Fibroblast of upper back skin (primary cell): Measurements from ENCODE around the gene NOX1.

Source experiments
- DNase-seq: peaks from one replicate; pipeline ENCODE4 v3.0.0-alpha.2; 2013

NOX1 gene

DNA sequence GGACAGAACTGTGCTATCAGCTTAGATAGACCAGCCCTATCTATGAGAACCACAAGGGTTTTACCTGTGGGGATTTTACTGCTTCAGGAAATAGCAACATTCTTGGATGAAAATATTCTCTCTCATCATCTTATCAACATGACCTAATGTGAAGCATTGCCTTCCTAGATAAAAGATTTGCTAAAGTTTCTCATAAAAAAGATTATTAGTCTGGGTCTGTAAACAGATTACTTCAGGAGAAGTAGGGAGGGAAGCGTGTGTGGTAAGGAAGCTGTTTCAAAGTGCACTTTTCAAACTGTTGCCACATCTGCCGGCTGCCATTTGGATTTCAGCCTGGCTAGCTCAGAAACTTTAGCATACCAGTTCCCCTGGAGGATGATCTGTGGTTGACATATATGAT lies at the start of gene NOX1:
Gene NOX1, minus strand, starts transcription at position 35 of the 400 bp plus-strand sequence. CDS start 220 bp downstream, outside the sequence.
- DNase-seq: no peak

DNA sequence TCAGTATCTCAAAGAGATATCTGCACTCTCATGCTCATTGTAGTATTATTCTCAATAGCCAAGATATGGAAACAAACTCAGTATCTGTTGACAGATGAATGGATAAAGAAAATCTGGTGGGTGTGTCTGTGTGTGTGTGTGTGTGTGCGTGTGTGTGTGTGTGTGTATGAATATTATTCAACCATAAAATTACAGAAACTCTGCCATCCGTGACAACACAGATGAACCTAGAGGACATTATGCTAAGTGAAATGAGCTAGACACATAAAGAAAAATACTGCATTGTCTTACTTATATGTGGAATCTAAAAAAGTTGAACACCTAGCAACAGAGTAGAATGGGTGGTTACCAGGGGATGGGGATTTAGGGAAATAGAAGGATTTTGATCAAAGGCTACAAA lies 41.4 kb upstream of the NOX1 start:
- DNase-seq: no peak

DNA sequence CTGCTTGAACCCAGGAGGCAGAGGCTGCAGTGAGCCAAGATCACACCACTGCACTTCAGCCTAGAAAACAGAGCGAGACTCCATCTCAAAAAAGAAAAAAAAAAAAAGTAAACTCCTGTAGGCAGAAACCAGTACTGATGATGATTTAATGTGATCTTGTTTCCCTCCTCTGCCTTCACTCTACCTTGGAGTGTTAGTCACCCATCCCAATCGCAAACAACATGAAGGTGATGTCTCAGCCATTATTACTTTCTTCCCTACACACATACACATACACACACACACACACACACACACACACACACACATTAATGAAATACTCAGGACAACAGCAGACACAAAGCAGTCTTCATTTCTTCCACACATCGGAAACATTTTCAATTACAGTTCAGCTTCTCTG lies 39.0 kb upstream of the NOX1 start:
- no peak for DNase-seq

DNA sequence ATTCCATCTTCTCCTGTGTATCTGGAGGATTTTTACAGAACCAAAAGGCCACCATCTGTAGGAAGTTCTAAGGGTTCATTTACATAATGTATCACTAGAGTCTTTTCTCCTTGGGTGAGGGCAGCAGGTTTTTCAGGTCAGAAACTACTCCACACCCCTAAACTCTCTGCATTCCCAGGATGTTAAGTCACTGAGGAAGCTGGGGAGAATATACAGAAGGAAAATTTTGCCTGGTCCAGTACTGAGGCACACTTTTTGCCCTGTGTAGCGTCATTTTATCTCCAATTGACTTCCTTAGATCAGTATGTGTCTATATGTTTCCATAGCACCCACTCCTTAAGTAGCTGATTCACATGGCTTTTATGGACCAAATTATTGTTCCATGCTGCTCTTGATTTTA lies 37.6 kb upstream of the NOX1 start:
- no peak for DNase-seq

DNA sequence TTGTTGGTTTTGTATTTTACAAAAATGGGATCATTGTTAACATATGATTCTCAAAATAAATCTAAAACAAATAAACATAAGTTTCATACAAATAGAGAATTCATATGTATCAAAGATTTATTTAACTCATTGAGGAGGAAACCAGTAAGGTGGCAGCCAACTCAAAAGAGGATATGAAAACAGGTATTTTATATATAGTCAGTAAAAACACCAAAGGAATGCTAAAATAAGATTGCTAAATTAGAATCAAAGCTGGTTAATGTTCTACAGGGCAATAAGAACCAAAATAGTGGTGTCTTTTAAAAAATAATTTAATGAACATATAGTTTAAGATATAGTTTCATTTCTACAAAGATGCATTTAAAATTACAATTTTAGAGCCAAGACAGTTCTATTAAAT lies 31.5 kb upstream of the NOX1 start:
- no peak for DNase-seq

DNA sequence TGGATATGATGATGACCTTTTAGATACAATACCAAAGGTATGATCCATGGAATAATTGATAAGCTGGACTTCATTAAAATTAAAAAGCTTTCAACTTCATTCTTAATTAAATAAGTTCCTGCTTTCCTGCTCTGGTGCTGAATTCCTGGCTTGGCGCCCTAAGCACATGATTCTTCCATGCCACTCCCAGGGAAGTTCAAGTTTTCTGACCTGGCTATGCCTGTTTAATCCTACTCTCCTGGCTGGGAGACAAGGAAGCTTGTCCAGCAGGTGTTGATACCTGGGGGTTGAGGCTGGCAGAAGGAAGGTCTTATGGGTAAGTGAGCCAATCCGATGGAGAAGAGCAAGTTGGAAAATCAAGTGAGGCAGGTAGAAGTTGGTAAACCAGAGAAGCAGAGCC lies 30.3 kb upstream of the NOX1 start:
- DNase-seq: no peak

DNA sequence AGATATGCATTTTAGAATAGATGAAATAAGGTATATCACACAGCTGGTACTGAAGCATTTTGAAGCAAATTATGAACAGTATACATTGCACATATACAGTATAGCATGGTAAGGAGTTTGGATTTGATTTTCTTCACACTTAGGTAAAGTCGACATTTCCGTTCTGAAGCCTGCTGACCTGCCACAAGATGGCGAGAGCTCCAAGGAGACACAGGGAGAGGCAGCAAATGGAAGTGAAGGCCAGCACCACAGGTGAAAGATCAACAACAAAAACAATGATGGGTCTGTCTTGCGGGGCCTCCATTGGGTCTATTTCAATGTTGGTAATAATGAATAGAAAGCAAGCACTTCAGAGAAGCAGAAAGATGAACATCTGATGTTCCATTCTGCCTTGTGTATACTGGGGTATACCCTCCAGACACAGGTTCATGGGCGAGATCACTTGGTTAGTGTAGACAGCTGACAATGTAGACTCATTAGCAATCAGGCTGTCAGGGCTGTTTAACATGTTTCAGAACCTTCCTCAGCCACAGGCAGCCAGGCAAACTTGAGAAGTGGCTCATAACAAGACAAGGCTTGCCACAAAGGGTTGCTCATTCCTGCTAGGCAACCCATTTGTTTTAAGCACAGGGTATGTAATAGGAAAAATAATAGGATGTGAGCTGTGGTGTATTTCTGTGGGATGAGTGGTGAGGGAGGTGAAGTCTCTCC lies 21.4 kb upstream of the NOX1 start:
- peak; percentile 18 for DNase-seq

DNA sequence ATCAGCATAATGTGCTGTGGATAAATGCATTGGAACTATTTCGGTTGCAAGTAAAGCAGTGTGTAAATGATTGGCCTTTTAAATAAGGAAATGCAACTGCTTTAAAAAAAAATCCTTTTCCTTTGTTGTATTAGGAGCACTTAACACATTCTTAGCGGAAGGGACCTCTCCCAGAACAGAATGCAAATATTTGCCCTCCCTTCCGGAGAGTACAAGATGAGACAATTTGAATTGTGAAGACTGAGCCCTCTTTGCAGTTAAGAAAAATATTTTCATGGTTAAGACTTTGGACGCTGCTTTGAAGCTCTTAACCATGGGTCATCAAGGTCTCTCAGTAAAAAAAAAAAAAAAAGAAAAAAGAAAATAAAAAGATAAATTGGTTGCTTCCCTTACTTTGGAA lies 9.5 kb upstream of the NOX1 start:
- no peak for DNase-seq

DNA sequence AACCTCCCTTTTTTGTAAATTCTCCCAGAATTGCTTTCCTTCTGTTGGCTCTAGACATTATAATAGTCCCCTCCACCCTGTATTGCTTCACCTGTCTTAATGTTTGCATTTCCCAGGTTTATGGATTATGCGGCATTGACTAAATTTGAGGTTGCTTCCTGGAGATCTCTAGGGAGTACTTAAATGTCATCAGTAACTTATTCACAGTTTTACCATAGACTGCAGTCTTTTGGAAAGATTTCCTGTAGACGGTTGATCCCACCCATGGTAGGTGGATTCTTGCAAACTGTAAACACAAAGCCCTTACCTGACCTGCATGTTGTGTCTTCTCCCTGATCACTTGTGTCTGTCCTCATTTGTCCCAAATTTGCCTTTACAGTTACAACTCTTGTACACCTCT lies 6.2 kb upstream of the NOX1 start:
- DNase-seq: no peak

DNA sequence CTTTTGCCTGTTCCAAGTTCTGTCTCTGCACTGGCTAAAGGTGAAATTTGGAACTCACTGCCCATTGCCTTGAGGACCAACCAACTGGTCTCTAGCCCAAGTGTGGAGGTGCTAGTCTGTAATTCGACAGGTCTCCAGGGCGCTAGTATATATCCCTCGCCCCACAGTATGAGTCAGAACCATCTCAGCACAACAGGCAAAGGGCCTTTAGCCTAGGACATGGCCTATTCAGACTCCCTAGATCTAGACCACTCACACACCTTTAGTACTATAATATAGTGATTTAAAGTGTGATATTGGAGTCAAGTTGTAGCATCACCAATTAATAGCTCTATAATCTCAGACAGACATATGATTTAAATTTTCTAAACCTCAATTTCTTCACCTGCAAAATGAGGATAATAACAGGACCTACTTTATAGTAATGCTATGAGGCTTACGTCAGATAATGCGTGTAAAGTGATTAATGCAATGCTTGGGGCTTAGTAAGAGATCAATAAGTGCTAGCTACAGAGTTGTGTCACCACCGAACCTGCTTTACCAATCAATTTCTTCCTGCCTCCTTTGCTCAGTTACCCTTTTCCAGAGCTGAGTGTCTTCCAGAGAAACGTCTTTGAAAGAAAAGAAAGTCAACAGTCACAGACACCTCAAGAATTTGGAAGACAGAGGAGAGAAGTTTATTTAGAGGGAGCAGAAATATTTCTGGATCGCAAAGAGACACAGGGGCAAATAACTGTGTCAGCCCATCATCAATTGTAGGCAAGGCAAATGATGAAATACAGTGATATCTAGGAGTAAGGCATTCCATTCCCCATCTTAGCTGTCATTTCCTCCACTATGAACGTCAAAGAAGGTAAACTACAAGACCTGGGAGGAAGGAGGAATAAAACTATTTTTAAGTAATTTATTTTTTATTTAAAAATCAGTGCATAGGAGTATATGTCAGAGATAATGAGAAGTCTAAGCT lies 2.3 kb downstream of the NOX1 start:
- peak; percentile 38 for DNase-seq

DNA sequence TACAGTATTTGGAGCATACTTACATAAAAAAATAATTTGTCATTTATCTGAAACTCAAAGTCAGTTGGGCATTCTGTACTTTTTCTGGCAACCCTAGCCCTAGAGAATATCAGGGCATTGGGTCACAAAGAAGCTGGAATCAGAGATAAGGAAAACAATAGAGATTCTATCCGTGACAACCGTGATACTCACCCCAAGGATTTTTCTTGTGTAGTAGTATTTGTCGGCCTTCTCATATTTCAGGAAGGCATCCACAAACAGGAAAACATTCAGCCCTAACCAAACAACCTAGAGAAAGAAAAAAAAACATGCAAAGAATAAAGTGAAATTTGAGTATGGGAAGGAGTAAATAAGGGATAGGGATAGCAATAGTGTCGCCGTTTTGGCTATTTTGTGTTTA lies 3.6 kb downstream of the NOX1 start:
- DNase-seq: no peak

DNA sequence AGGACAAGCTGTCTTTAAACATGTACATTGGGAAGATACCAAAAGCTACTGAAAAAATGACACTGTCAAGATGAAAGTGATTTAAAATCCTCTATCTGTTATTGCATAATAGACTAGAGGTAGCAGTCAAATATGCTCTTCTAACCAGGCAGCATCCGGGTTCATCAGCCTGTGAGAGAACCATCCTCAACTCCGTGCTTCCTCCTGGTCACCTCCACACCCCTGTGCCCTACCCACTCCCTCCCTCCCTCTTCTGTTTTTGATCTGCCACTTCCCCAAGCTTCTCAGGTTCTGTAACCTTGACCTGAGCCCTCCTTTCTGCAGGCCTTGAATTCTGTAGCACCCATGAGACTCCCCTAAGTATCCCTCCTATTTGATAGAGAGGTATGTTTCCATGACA lies 5.9 kb downstream of the NOX1 start:
- DNase-seq: no peak

DNA sequence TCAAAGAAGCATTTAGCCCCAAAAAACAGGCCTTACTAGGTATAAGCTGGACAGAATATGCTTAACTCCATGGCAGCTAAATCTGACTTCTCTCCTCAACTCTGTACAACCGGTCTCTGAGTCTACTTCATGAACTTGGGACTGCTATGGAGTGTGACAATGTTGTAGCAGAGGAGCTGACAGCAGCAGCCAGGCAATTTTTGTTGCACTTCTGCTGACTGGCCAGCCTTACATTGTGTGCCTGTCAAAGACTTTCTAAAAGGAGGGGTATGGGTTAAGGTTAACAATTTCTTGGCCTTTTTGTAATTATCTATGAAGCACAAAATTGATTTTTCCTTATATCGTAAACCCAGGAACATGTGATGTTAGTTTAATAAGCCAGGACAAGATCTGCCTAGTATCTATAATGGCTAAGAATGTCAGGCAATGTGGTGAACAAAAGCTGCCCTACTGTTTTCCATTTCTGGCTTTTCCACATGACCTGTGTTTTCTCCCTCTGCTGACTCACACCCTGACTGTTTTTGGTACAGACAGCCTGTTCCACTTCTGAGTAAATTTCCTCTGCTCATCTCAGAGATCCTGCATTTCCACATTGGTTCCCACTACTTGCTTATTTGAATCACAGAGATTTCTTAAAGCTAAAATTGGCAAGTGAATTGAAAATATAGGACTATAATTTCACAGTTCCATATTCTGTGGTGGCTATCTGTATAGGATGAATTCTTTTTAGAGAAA lies 9.3 kb downstream of the NOX1 start:
- DNase-seq: peak; percentile 5

DNA sequence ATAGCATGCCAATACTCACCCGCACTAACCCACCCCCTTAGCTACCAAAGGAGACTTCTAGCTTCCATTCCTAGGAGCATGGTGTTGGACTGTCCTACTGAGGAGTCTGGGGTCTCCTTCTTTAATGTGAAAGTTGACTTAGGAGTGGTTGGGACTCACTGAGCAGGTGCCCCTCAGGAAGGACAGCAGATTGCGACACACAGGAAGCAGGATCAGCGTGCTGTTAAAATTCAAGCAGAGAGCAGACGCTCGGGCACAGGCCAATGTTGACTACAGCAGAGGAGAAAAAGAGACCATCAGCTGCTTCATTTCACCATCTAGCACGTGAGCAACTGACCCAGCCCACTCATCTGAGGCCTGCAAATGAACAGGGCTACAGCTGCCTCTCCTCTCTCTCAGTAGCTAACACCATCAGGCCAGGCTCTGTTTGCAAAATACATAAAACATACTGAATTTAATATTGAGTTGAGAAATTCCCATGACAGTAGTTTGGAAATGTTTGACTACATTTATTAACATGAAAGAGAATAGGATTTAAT lies 10.8 kb downstream of the NOX1 start:
- DNase-seq: no peak

DNA sequence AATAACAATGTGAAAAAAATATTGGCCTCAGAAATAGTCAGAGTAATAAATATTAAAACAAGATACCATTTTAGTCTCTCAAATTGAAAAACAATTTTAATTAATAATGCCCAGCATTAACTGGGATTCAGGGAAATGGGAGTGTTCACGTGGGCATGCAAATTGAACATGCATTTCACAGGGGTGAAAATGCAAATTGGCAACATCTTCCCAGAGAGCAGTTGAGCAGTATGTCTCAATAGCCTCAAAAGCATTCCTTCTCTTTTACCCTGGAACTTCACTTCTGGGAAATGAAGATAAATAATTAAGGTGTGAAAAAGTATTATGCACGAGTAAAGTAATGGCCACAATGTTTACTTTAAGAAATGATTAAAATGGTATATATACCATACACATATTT lies 21.3 kb downstream of the NOX1 start:
- DNase-seq: no peak

DNA sequence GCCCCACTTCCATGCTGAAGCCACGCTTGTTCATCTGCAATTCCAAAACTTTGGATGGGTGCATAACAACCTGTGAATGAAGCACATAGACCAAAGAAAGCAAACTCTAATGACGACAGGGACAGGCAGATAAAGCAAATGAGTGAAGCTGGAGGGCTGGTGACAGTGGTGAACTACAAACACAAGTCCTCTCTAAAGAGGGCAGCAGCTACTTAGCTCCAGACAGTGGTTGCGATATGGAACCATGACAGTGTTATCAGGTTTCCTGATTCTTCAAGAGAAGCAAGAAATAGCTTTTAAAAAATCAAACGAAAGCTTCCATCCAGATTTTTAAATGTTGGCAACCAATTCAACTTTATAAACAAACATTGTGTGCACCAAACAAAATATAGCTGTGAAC lies 23.8 kb downstream of the NOX1 start:
- DNase-seq: no peak

DNA sequence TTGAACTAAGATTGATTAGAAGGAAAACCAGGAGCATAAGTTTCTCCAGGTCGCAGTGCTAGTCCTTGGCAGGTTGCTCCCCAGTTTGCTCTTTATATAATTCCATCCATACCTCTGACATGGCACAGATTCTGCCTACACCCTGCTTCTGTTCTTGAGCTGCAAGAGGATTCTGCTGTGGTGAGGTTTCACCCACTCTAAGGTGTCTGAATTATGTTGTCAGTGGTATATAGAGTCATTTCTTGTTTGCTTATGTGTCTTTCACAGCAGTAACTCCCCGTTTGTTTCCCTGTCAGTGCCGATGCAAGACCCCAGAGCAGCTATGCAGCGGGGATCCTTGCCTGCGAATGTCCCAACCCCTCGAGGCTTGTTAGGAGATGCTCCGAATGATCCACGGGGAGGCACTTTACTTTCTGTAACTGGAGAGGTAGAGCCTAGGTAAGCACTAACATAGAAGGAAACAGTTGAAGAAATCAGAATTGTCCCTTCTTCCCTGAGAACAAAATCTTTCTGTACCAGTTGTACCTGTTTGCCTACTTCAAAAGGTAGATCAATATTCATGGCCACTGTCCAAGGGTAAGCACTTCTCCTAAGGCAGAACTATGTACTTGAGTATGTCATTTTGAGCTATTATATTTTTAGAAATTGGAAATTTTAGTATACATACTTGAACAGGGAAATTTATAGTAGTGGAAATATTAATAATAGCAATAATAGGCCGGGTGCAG lies 42.8 kb downstream of the NOX1 start:
- no peak for DNase-seq

DNA sequence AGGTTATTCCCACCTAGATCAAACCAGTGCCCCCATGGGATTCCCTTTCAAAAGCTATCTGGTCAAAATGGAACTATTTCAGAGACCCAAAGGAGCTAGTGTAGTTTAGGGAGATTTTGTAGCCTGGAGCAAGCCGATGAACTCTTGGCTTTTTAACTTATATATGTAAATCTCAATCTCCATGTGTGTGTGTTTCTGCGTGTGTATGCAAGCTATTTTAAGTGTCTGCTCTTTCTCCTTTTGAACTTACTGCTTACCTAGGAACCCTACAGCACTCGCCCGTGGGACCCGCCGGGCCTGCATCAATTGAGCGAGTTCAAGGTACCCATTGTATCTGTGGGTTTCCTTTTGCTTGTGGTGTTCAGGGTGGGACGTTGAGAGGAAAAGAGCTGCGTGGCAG lies 43.6 kb downstream of the NOX1 start:
- DNase-seq: no peak

DNA sequence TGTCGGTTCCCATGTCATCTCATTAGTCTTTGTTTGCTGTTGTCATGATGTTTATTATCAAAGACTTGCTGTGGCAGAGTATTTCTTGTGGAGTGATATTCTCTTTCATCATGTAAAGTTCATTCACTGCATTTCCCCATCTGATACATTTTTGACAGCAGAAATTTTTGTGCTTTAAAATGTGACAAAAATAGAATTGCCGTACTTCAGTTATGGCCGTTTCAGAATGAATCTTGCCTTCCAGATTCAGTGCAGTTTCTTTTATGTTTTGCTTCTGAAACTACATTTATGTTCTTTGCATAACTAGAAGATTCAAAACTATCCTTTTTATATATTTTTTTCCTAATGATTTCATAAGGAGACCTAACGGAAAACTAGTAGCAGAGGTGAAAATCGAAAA lies 44.0 kb downstream of the NOX1 start:
- no peak for DNase-seq

DNA sequence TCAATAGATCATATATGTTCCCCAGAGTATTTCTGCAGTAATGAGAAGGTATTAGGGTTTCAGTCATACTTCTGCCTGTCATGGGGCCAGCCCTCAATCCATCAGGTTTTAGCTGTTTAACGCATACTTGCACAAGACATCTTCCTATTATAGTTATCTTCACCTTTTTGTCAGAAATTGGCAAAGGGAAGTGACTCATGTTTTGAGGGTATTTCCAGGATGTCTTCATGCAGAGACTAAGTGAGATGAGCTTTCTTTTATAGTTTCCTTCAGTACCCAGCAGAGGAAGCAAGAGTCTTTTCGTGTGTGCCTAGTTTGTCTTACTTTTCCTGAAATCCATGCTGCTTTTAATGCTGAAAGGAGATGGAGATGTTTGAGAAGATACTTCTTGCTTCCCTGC lies 44.4 kb downstream of the NOX1 start:
- peak; percentile 0 for DNase-seq

DNA sequence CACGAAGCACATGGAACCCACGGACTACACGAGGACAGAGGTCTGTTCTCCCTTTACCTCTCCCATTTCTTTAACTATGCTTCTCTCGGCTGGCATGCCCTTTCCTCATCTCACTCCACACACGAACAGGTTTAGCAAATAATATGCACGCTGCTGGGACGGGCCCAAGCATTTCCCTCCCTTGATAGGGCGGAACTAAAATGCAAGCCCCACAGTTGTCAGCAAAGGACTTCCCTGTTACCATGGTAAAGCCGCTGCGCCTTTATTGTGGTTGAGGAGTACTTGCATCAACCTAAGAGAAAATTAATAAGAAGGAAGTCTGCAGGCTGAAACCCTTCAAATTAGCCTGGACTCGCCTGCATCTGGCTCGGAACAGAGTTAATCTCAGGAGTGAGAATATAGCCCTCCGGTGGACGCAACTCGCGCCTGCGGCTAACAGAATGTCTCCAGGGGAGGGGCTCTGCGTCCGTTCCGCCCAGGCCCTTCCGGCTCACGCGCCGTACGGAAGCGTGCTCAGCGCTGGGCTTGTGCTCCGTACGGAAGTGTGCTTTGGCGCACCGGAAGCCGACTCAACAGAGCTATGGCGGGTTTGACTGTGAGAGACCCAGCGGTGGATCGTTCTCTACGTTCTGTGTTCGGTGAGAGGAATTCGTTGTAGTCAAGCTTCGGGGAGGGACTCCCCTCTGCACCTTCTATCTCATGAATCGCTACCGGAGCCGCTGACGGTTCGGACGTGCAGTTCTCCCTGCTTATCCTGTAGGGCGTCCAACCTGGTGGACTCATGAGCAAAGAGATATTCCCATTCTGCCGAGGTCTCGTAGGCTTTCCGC lies 54.1 kb downstream of the NOX1 start, which contains the start of gene CSTF2:
Gene CSTF2, plus strand, starts transcription at position 555 of the 830 bp plus-strand sequence. Its CDS starts 26 bp downstream, at position 581.
- peak; percentile 76 for DNase-seq

DNA sequence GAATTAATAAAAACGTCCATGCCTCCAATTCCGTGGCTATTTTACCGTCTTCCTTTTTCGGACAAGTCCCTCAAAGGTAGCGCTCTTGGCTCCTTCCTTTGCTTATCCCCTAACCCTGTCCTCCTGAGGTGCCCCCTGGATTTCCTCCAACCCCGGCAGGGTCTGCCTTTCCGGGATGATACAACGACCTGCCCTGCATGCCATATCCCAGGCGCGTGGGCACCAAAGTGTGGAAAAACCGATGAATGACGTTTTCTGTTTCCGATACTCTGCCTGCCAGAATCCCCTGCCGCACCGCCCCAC lies 54.7 kb downstream of the NOX1 start:
- peak; percentile 0 for DNase-seq
